Stimulated activated naive CD8-positive, alpha-beta T cell treated with anti-CD3 and anti-CD28 coated beads, Interleukin-15, Interleukin-2, amounts not matched to agents 100 U/mL and 50 U/mL, for 24 hours (primary cell): ENCODE results near the gene AP4M1.
A peak's percentile ranks its signal among the peaks of the same experiment; 100 is the strongest.

Experiments
- ATAC-seq: fragments of 150-1000 bp; cut with Tn5 transposase; one replicate; pipeline ENCODE4 v1.10.0; 2021
- DNase-seq: peaks from one replicate; pipeline ENCODE4 v3.0.0; 2021

The AP4M1 gene

GRCh38 chr7:100087055-100087750 lies 14.2 kb upstream of the AP4M1 start:
- no peak for DNase-seq
- ATAC-seq, result no peak

DNA sequence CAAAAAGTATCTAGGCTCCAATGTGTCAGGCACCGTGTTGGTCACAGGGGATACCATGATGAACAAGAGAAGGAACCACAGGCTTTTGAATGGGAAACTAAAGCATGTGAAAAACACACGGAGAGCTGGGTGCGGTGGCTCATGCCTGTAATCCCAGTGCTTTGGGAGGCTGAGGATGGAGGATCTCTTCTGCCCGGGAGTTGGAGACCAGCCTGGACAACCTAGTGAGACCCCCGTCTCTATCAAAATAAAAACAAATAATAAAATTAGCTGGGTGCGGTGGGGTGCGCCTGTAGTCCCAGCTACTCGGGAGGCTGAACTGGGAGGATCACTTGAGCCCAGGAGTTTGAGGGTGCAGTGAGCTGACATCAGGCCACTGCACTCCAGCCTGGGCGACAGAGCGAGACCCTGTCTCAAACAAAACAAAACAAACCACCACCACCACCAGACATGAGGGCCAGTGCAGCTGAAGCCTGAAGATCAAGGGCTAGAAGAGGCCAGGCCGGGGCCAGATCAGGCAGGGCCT lies 13.3 kb upstream of the AP4M1 start:
- DNase-seq (no peak), ATAC-seq (no peak)

GRCh38 chr7:100088621-100089457 lies 12.6 kb upstream of the AP4M1 start, which contains the start of gene COPS6:
TSS of gene COPS6 (plus strand) at chr7:100088969. CDS start at chr7:100088991, 22 bp downstream.
- peak; percentile 96 for DNase-seq
- ATAC-seq, result peak; percentile 57

DNA sequence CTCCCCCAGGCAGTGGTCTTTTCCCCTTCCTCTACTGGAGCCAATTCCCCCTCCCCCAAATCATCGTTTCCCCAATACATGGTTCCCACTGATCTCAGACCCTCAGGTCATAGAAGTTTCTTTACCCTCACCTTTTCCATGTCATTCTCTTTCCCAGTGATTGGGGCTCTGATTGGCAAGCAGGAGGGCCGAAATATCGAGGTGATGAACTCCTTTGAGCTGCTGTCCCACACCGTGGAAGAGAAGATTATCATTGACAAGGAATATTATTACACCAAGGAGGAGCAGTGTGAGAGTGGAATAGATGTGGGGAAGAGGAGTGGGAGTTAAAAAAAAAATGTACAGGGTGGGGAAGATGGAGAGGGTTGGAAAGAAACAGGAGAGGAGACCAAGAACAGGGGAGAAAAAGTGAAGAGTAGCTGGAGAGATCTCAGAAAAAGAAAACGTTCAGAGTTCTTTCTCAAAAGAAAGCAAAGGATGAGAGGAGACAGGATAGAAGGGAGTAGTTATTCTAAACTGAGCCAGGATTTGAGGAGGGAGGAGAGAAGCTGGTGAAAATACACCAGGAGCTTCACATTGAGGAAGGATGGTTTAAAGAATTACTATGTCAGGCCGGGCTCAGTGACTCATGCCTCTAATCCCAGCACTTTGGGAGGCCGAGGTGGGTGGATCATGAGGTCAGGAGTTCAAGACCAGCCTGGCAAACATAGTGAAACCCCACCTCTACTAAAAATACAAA lies 11.8 kb upstream of the AP4M1 start:
- DNase-seq, result no peak
- ATAC-seq, result no peak

DNA sequence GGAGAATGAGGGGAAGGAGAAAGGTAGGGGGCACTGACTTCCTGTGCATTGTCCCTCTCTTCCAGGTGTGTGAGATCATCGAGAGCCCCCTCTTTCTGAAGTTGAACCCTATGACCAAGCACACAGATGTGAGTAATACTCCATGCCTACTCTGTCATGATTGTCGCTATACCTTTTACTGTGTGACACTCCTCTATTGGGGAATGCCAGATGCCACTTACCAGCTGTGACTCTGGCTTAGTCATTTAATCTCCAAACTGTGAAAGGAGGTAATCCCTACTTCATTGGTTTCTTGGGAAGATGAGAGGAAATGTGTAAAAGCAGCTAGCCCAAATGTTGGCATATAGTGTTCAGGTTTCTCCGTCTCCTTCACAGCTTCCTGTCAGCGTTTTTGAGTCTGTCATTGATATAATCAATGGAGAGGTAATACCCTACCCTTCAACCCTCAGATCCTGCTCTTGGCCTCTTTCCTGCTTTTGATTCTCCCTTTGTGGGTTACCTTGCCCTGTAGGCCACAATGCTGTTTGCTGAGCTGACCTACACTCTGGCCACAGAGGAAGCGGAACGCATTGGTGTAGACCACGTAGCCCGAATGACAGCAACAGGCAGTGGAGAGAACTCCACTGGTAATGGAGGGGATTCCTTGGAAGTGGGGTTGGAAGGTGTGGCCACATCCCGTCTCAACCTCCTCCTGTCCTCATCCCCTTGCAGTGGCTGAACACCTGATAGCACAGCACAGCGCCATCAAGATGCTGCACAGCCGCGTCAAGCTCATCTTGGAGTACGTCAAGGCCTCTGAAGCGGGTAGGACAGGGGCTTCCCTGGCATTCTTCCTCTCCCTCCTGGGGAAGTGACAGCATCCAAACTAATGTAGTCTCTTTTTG lies 10.7 kb upstream of the AP4M1 start:
- ATAC-seq (peak; percentile 19), DNase-seq (no peak)

DNA sequence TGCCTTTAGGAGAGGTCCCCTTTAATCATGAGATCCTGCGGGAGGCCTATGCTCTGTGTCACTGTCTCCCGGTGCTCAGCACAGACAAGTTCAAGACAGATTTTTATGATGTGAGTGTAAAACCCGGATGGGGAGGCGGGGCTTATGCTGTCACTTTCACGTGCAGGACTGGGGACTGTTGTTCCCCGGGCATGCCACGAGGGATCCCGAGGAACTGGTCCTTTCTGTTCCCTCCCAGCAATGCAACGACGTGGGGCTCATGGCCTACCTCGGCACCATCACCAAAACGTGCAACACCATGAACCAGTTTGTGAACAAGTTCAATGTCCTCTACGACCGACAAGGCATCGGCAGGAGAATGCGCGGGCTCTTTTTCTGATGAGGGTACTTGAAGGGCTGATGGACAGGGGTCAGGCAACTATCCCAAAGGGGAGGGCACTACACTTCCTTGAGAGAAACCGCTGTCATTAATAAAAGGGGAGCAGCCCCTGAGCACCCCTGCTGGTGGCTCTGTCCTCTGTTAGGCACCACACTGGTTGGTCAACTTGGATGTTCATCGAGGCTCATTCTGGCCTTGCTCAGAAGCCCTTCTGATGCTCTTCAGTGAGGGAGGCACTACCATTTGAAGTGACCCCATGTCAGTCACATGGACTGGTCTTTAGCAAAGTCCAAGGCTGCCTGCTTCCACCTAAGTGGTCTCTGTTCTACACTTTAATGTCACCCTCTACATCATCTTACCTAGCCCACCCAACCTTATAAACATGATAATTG lies 9.8 kb upstream of the AP4M1 start:
- peak; percentile 41 for DNase-seq
- peak; percentile 8 for ATAC-seq

DNA sequence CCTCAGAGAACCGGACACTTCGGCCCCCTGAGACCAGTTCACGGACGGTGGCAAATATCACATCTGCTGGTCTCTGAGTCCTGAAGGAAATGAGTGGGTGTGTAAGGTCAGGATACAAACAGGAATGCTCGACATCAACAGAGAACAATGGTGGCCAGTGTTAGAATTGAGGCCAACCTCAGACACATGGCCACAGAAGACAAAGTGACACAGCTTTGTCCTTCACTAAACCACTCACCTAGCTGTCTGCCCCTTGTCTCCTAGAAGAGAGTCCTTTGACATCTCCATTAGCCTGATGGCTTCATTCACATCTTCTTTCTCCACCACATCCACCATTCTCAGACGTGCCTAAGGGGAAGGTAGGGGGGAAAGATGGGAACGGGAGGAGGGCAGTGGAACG lies 8.4 kb upstream of the AP4M1 start:
- DNase-seq, result no peak

GRCh38 chr7:100093498-100093897 lies 7.9 kb upstream of the AP4M1 start:
- ATAC-seq (no peak), DNase-seq (no peak)

More for the DNA sequence above, 8.4 kb upstream of the AP4M1 start:
- no peak for ATAC-seq

DNA sequence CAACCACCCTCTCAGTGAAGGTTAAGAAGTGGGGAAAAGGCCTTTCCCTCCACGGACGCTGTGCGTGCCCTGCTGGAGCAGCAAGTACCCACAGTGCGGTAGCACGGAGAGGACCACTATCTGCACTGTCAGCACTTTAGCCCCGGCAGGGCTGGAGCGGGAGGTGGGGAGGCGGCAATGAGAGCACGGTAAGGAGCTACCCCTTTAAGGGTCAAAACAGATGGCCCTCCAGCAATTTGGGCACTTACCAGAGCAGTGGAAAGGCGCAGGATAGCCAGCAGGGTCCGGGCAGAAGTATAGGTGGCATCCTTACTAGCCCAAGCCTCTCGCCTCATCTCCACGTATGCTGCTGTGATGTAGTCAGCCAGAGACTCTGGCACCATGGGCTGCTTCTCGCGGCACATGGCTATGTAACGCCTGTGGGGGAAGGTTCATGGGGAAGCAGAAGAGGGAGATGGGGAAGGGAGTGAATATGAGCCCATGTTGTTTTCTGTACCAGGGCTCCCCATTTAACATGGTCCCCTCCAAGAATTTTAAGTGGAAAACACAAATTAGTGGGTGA lies 7.4 kb upstream of the AP4M1 start:
- no peak for DNase-seq
- no peak for ATAC-seq

GRCh38 chr7:100095289-100095688 lies 6.2 kb upstream of the AP4M1 start:
- no peak for ATAC-seq
- DNase-seq, result no peak

DNA sequence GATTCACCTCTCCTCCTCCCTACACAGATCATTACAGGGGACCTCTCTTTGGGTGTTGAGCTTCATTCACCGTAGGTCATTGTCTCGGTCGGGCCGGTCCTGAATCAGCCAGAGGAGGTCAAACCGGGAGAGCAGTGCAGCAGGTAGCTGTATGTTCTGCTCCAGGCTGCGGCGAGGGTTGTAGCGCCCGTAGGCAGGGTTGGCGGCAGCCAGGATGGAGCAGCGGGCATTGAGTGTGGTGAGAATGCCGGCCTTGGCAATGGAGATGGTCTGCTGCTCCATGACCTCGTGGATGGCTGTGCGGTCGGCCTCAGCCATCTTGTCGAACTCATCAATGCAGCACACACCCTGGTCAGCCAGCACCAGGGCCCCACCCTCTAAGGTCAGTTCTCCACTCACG lies 5.7 kb upstream of the AP4M1 start:
- no peak for ATAC-seq

DNA sequence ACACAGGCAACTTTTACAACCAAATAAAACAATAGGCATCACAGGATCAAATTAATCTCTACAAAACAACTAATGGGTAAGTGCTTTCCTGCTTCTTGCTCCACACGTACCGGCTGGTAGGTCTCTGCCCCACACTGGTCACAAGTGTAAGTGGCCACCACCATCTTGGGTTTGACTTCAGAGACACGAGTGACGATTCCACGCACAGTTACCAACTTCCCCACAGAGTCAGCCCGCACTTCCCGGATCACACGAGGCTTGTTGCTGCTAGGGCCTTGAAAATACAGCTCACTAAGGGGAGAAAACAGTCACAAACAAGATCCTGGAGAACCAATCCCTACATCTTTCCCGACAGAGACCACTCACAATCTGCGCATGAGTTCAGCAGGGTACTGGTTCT lies 2.5 kb upstream of the AP4M1 start:
- ATAC-seq (no peak), DNase-seq (no peak)

More for the DNA sequence above, 5.7 kb upstream of the AP4M1 start:
- no peak for DNase-seq

GRCh38 chr7:100099452-100099851 lies 2.0 kb upstream of the AP4M1 start:
- no peak for ATAC-seq
- DNase-seq, result no peak

DNA sequence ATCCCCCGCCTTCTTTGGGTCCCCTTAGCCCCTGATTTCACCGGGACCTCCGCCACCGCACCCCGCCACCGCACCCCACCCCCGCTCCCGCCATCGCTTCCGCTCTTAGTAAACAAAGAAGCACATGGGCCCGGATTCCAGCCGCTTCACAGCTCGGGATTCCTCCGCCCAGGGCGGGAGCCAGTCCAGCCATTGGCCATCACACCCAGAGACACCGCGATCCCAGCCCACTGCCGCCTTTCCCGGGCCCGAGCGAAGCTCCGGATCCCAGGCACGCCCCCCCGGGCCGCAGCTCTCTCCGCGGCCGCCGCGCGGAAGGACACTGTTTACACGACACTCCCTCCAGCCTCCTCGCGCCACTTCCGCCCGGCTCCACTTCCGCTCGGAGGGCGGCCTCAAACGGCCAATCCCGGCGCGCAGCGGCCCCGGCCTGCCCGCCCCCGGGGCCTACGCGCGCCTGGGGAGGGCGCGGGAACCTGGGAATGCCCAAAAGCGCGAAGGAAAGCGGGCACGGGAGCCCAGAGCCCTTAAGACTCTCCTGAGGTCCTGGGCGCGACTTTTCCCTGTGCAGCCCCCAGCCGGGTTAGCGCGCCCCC lies 925 bp upstream of the AP4M1 start:
- DNase-seq, result peak; percentile 91
- ATAC-seq, result peak; percentile 73

- DNase-seq (no peak), ATAC-seq (no peak)
Measured at GRCh38 chr7:100102950-100103840, 1.8 kb downstream of the AP4M1 start.

DNA sequence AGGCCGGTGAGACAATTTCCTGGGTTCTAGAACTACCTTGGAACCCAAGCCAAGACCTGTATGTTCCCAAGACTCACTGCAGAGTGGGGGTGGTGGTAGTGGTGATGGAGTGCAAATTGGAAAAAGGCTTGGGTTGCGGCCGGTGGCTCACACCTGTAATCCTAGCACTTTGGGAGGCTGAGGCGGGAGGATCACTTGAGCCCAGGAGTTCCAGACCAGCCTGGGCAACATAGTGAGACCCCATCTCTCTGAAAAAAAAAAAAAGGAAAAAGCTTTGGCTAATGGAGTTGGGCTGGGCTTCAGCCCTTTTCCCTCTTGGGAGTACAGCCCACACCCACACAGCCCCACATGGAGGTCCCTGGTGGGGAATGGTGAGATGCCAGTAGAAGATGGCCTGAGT lies 4.1 kb downstream of the AP4M1 start:
- DNase-seq (no peak), ATAC-seq (no peak)

DNA sequence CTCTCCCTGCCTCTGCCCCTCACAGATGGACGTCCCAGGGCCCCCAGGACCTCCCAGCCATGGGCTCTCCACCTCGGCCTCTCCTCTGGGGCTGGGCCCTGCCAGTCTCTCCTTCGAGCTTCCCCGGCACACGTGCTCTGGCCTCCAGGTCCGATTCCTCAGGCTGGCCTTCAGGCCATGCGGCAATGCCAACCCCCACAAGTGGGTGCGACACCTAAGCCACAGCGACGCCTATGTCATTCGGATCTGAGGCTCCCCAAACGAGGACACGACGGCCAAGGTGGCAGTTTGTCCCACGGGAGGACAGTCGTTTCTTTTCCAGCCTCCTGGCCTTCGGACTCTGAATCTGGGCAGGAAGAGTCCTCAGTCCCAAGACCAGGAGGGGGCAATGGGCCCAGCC lies 5.2 kb downstream of the AP4M1 start:
- DNase-seq (no peak), ATAC-seq (no peak)

GRCh38 chr7:100107125-100107737 lies 5.8 kb downstream of the AP4M1 start:
- no peak for DNase-seq

More at GRCh38 chr7:100107125-100107737, 5.8 kb downstream of the AP4M1 start:
- no peak for ATAC-seq
